ENCODE results near the gene LRPAP1.

LRPAP1 gene

GRCh38 chr4:3530663-3531254 lies 1.5 kb downstream of the LRPAP1 start:
- DNase-seq, result no peak

- DNase-seq, result no peak
These were observed 2.2 kb downstream of the LRPAP1 start for GRCh38 chr4:3530051-3530450.

GRCh38 chr4:3529363-3529762 lies 2.9 kb downstream of the LRPAP1 start:
- no peak for DNase-seq

GRCh38 chr4:3527914-3528876 lies 4.0 kb downstream of the LRPAP1 start:
- DNase-seq, result no peak

GRCh38 chr4:3527101-3527913 lies 4.9 kb downstream of the LRPAP1 start:
- no peak for DNase-seq

GRCh38 chr4:3526456-3526855 lies 5.8 kb downstream of the LRPAP1 start:
- DNase-seq, result no peak

- no peak for DNase-seq
These were observed 6.4 kb downstream of the LRPAP1 start for GRCh38 chr4:3525532-3526430.

- no peak for DNase-seq
These were observed 7.3 kb downstream of the LRPAP1 start for GRCh38 chr4:3524920-3525319.

GRCh38 chr4:3524349-3524748 lies 7.9 kb downstream of the LRPAP1 start:
- DNase-seq, result no peak

GRCh38 chr4:3523628-3524221 lies 8.5 kb downstream of the LRPAP1 start:
- DNase-seq, result no peak

GRCh38 chr4:3523146-3523627 lies 9.0 kb downstream of the LRPAP1 start:
- DNase-seq, result no peak

- no peak for DNase-seq
These were observed 9.6 kb downstream of the LRPAP1 start for GRCh38 chr4:3522651-3523050.

- no peak for DNase-seq
These were observed 9.9 kb downstream of the LRPAP1 start for GRCh38 chr4:3522326-3522640.

GRCh38 chr4:3521621-3522325 lies 10.4 kb downstream of the LRPAP1 start:
- DNase-seq, result no peak

GRCh38 chr4:3520796-3521600 lies 11.2 kb downstream of the LRPAP1 start:
- no peak for DNase-seq

- DNase-seq, result no peak
These were observed 11.9 kb downstream of the LRPAP1 start for GRCh38 chr4:3520276-3520675.

GRCh38 chr4:3519468-3520264 lies 12.6 kb downstream of the LRPAP1 start:
- no peak for DNase-seq

- no peak for DNase-seq
These were observed 13.3 kb downstream of the LRPAP1 start for GRCh38 chr4:3518941-3519340.

GRCh38 chr4:3518511-3518880 lies 13.7 kb downstream of the LRPAP1 start:
- no peak for DNase-seq

Data from NCI-H2029 treated with DMSO at 0.1 percent for 48 hours (cell line).